ENCODE measurements around the gene DDI1. TPM values are rescaled to one million over a fixed set of nuclear protein-coding genes. Genes with fewer than 3 reads are reported as not detected.
"Not testable (repeated sequence)": the region's sequence is repeated elsewhere in the genome, so short reads cannot be mapped to it uniquely, and the experiment has no call there.

DDI1 gene
- total and polyA plus RNA-seq, 3 donors from 2014 or later, result 17.8 to 49.4 (median 41.1) TPM

- intact Hi-C loops (cut with DNase I; ENCODE audit: low total_unique reads), result no loop called here
- Histone ChIP-seq H3K27me3 (no peaks in the 10 kb centered on the region), H3K36me3 (ENCODE audit: low read depth, missing control alignments) (no peaks in the 10 kb centered on the region), H3K4me1 (no peaks in the 10 kb centered on the region), H3K9me3 (no peaks in the 10 kb centered on the region), H3K27ac (no peak overlapping the region), H3K4me3 (no peak overlapping the region)
- no peak for TF ChIP-seq CTCF (IDR thresholded peaks at IDR 0.05)
- TF ChIP-seq POLR2A (IDR thresholded peaks at IDR 0.05), result no peak
- DNase-seq, result no peak
- WGBS, 2 donors, result 90 to 93% methylated on average over 6 of the region's 6 CpGs
Observed at GRCh38 chr11:104043678-104044239, 7.3 kb downstream of the DDI1 start.

GRCh38 chr11:104046331-104046730, 9.9 kb downstream of the DDI1 start:
- H3K36me3 ChIP-seq (ENCODE audit: low read depth, missing control alignments), result no peaks in the 10 kb centered on the region
- TF ChIP-seq POLR2A (IDR thresholded peaks at IDR 0.05) (no peak), CTCF (IDR thresholded peaks at IDR 0.05) (no peak)
- H3K27ac ChIP-seq, result no peak overlapping the region
- no peaks in the 10 kb centered on the region for H3K4me1 ChIP-seq
- DNase-seq, result no peak
- WGBS, 2 donors, result 93 to 94% methylated on average over 2 of the region's 2 CpGs
- intact Hi-C loops (cut with DNase I; ENCODE audit: low total_unique reads), result no loop called here
- H3K27me3 ChIP-seq, result no peaks in the 10 kb centered on the region
- H3K9me3 ChIP-seq, result no peaks in the 10 kb centered on the region
- no peak overlapping the region for H3K4me3 ChIP-seq

GRCh38 chr11:104046858-104047257, 10.4 kb downstream of the DDI1 start:
- H3K36me3 ChIP-seq (ENCODE audit: low read depth, missing control alignments); H3K4me3 ChIP-seq; DNase-seq; H3K4me1 ChIP-seq; H3K27ac ChIP-seq; H3K27me3 ChIP-seq; intact Hi-C loops (cut with DNase I; ENCODE audit: low total_unique reads); H3K9me3 ChIP-seq: not testable (repeated sequence)
- 85 to 95% methylated on average over 3 of the region's 3 CpGs for WGBS, 2 donors

- no peak for DNase-seq
- no peaks in the 10 kb centered on the region for H3K4me1 ChIP-seq
- H3K9me3 ChIP-seq, result no peaks in the 10 kb centered on the region
- H3K36me3 ChIP-seq (ENCODE audit: low read depth, missing control alignments), result no peaks in the 10 kb centered on the region
- no peak overlapping the region for H3K27ac ChIP-seq
- no peaks in the 10 kb centered on the region for H3K27me3 ChIP-seq
- WGBS, 2 donors, result 79 to 88% methylated on average over 4 of the region's 4 CpGs
- TF ChIP-seq POLR2A (IDR thresholded peaks at IDR 0.05) (no peak), CTCF (IDR thresholded peaks at IDR 0.05) (no peak)
- intact Hi-C loops (cut with DNase I; ENCODE audit: low total_unique reads), result no loop called here
- H3K4me3 ChIP-seq, result no peak overlapping the region
Observed at GRCh38 chr11:104049116-104049515, 12.7 kb downstream of the DDI1 start.

GRCh38 chr11:104051778-104052177, 15.3 kb downstream of the DDI1 start:
- intact Hi-C loops (cut with DNase I; ENCODE audit: low total_unique reads), result no loop called here
- no peak for TF ChIP-seq POLR2A (IDR thresholded peaks at IDR 0.05)
- TF ChIP-seq CTCF (IDR thresholded peaks at IDR 0.05), result no peak
- Histone ChIP-seq H3K4me3 (no peak overlapping the region), H3K27me3 (no peaks in the 10 kb centered on the region), H3K36me3 (ENCODE audit: low read depth, missing control alignments) (no peaks in the 10 kb centered on the region), H3K27ac (no peak overlapping the region), H3K4me1 (no peaks in the 10 kb centered on the region), H3K9me3 (no peaks in the 10 kb centered on the region)
- WGBS, 2 donors, result 87 to 89% methylated on average over 4 of the region's 4 CpGs
- DNase-seq, result no peak

Data from testis (tissue), 3 donors.